HG03039 (cell line): ENCODE data around the gene PNLIP.

Source experiments
- ATAC-seq: cut with Tn5 transposase; IDR thresholded peaks from one replicate; pipeline ENCODE4 v1.9.1; 2021; ENCODE audit warnings: mild to moderate bottlenecking, moderate library complexity; ENCODE audit not compliant: unreplicated experiment

PNLIP gene

DNA sequence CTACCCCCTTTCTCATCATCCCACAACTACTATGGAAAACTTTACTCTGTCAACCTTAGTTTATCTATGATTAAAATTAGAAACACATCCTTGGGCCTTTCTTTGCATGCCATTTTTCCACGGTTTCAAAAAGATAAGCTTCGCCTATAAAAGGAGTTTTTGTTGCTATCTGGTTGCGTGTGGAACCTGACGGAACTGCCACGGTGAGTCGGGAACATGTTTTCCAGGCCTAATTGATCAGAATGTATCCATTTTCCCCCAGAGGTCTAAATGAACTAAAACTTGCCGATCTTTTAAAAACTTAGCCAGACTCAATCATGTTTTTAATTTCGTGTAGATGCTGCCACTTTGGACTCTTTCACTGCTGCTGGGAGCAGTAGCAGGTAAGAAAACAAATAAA, at the start of gene PNLIP:
PNLIP (plus strand) TSS at position 176 of the 400 bp plus-strand sequence; CDS start at position 338, 162 bp downstream.
- no peak for ATAC-seq

DNA sequence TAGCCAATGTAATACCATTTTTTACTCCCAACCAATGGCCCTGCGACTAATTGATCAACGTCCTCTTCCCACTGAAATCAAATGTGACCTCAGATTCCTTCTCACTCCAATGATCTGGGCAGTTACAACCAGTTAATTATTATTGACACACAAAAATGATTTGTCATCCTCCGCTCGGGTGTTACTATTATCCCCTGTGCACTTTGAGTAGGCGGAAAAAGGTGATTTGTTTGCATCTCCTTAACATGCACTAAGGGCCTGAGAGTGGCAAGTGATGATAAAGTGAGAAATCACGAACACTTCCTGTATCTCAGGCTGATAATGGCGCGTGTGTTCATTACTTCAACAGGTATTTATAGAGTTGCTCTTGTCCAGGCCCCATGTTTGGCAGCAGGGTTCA, 40.9 kb upstream of the PNLIP start:
- no peak for ATAC-seq

DNA sequence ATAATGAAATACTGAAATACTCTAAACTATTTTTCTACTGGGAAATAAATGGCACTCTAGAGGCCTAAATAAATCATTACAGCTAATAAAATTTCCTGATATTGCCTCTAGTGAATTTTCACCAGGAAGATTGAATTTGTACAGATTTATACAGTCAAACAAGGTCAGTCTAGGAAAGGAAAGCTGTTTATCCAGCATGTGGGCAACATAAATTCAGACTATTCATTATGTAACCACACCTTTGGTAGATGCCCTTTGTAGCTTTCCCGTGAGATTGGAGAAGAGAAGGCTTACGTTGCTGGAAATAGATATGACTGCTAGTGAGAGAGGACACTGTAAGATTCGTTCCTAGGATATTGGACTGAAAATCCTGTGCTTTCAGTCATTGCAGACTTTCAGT, 35.2 kb upstream of the PNLIP start:
- no peak for ATAC-seq

DNA sequence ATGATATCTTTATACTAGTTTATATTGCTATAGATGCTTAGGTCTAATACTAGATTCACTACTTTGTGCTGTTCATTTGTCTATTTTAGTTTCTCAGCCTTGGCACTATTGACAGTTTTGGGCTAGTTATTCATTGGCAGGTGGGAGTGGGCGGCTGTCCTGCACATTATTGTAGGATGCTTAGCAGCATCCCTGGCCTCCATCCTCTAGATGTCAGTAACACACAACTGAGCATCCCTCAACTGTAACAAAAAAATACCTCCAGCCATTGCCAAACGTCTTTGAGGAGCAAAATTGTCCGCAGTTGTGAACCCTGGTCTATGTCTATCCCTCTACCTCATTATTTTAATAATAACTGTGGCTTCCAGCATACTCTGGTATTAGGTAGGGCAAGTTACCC, 34.4 kb upstream of the PNLIP start:
- ATAC-seq, result no peak

DNA sequence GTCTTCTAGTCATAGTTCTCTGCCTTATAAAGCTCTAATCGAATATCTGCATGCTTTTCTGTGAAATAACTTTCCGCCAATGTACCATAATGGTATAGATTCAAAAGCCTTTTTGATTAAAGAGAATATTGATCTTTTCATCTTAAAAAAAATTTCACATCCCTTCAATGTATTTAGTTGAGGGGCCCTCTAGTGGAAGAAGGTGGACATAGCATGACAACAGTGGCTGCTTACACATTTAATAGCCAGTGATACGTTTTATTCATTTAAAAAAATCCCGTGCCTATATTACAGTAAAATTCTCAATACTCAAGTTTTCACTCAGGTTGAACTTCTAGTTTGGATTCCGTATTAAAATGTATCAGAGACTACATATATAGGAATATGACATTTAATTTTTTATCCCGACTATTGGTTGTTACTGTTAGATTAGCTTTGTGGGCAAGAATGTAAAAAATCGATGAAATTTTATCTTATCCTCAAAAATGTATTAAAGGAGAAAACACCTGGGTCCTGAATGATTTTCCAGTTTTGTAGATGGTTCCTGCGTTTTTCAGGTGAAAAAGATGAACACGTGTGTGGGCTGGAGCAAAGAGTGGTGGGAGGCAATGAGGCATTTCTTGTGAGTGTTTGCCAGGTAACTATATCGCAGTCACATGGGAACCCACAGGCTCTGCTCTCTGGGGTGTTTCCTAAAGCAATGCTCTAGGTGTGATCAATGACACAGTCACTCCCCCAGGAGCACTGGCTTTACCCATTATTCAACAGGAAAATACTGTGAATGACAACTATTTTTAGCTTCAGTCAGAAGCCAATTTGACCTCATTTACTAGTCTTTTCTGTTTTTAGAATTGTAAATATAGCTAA, 24.1 kb upstream of the PNLIP start:
- peak; percentile 46 for ATAC-seq

DNA sequence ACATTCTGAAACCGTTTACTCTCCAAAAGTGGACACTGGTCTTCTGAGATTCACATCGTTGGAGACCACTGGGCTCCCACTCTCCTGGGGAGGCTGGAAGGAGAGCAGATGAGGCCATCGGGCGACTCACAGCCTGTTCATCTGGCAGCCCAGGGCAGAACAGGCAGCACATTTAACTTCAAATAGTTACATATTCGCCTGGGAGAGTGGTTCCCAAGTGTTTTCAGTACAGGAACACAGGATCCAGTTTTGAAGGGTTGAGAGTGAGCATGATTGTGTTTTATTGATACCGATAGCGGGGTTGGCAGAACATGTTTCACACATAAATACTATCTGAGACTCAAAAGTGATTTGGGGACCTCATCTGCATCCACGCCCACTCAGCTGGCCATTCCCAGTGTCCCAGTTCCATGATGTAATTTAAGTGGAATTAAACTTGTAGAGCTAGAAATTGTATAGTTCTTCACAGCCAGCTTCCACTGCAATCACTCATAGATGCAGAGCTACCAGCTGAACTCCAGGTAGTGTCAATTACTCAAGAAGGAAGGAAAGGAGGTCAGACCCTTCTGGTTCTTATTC, 22.8 kb upstream of the PNLIP start:
- no peak for ATAC-seq

DNA sequence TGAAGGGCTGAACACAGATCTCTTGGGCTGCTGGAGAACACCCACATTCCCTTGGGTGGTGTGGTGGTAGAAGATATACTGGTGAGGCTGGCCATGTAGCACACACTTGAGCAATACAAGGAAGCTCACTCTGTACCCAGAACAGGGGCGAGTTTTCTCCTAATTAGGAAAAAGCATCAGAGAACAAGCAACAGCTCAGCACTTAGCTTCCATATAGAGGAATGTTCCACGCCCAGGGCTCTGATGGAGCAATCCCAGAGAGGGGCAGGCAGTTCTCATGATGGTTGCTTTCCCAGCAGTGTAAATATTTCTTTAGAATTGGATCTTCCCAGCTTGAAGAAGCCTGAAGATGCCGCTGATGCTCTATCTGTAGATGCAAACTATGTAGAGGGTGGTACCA, 21.0 kb upstream of the PNLIP start:
- ATAC-seq, result no peak

DNA sequence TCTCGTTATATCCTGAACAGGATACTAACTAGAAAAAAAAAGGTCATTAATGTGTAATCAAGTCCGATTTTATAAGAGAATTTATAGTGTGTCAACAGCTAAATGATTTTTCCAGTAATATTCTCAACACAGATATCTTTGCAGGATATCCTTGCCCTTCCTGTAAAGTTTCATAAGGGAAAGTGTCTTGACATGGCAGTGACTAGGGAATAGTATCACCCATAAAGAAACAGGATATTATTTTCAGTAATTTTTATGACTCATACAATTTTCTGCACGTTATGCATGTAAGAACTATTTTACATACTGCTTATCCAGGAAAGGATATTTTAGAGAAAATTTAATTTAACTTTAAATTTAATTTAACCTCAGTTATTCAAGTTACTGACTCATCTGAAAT, 19.5 kb upstream of the PNLIP start:
- ATAC-seq, result no peak

DNA sequence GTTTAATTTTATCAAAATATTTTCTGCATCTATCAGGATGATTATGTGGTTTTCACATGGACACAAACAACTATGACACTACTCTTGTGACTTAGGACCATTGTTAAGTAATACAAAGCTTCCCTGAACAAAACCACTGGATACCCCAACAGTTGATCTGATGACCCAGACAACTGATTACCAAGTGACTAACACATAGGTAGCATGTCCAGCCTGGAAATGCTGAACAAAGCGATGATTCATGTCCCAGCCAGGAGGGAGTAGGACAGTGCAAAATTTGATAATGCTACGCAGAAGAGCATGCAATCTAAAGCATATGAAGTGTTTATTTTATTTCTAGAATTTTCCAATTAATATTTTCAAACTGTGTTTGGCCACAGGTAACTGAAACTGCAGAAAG, 8.9 kb upstream of the PNLIP start:
- ATAC-seq, result no peak

DNA sequence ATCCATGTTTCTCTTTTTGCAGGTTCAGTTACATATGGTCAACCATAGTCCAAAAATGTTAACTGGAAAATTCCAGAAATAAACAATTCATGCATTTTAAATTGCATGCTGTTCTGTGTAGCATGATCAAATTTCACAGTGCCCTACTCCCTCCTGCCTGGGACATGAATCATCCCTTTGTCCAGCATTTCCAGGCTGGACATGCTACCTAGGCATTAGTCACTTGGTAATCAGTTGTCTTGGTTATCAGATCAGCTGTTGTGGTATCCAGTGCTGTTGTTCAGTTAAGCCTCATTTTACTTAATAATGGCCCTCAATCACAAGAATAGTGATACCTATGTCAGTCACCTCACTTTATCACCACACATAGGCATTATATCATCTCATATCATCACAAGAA, 7.3 kb upstream of the PNLIP start:
- no peak for ATAC-seq

DNA sequence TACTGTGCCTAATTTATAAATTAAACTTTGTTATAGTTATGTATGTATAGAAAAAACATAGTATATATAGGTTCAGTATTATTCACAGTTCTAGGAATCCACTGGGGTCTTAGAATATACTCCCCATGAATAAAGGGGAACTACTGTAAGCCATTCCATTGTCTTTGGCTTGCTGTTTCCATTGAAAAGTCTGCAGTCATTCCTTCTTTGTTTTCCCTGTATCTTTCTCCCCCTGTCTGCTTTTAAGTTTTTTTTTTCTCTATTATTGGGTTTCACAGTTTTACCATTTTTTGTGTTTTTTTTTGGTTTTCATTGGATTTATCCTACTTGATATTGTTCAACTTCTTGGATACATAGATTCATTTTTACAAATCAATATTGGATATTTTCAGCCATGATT, 6.7 kb upstream of the PNLIP start:
- no peak for ATAC-seq

DNA sequence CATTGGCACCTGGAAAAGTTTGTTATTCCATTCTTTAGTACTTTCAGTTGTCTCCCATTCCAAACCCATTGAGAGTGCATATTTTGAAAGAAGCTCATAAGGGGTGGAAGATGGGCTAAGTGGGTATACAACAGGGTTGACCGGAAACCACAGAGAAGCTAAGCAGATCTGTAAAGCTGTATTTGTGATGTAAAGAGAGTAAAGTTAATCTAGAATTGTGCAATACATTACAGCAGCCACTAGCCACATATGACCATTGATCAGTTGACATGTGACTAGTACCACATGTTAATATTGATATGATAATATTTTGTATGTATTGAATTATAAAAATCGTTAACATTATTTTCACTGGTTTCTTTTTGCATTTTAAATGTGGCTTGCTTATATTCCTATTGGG, 4.9 kb upstream of the PNLIP start:
- ATAC-seq, result no peak

DNA sequence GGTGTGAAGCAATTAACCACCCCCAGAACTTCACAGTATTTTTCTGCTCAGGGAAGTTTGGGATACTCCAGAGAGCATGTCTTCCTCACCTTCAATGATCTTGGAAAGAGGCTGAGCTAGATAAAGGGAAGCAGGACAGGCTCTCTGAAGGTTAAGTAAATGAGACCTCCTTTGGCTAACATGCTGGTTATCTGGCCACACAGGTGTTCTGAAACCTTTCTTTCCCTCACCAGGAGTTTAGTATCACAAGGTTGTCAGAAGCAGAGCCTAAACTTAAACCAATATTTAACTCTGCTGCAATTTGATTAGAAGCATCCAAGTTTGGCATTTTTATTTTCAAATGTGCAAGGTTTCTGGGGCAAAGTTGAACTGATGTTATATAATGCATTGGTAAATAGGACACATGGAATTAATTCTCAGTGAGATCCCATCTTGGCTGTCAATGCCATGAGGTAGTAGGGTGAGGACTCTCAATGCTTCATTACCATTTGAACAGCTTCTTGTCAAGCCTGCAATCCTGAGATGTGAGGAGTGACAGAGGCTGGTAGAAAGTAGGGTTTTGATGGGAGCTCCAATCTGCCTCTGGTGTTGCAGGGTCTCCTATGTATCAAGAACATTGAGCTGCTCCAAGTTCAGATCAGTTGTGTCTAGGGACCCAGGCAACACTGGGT, 3.6 kb upstream of the PNLIP start:
- no peak for ATAC-seq

DNA sequence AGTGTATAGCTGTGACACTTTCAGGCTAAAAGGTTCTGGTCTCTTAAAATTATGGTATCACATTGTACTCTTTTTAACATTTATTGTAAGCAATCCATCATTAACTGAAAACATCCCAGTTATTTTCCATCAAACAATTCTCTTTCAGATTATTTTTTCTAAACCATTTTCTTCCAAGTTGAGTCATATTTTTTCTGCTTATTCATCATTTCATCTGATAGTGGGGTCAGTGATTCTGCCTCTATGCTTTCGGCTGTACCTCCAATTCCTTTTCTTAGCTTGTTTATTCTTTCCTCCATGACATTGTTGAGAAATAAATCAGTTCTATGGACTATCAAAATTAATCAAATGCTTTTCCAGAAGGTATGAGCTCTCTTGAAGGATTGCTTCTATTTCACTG, 609 bp upstream of the PNLIP start:
- ATAC-seq, result no peak

DNA sequence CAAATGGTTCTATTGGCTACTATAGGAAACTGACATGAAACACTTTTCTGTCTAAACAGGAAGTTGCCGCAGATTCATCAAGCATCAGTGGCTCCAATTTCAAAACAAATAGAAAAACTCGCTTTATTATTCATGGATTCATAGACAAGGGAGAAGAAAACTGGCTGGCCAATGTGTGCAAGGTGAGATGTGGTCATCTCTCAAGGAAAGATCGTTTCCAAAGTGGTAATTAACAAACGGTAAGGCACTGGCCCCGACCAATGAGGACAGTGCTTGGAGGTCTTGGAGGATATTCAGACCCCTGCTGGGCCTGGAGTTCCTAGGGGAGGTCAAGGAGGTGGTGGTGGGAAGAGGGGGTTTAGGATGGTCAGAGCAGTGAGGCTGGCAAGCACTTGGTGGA, 2.6 kb downstream of the PNLIP start:
- no peak for ATAC-seq

DNA sequence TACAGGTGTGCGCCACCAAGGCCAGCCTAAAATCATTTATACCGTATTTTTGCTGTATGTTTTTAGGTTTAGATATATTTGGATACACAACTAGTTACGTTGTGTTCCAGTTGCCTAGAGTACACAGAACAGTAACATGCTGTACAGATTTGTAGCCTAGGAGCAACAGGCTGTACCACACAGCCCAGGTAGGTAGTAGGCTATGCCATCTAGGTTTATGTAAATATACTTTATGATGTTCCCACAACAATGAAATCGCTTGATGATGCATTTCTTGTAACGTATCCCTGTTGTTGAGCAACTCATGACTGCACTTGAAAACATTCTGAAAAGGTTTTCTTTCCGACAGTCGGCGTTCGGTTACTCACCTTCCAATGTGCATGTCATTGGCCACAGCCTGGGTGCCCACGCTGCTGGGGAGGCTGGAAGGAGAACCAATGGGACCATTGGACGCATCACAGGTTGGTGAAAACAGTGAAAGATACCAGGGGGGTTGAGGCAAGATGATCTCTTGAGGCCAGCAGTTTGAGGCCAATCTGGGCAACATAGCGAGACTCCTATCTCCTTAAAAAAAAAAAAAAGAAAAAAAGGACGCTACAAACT, 7.7 kb downstream of the PNLIP start:
- ATAC-seq, result no peak

DNA sequence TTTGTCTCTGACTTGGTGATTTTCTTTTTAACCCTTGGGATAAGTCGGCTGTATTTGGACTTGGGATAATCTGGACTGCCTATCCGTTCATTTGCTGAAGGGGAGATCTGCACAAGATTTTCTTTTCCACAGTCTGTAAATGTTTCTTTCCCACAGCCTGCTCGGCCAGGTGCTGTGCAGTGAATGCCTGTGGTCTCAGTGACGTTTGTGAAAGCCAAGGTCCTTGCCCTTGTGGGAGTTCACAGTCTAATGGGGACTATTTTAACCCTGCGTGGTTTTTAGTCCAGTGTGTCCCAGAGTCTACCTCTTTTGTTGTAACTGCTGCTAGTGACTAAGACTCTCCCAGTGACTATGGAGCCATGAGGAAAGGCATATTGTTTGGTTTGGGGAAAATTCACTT, 8.9 kb downstream of the PNLIP start:
- ATAC-seq, result no peak

DNA sequence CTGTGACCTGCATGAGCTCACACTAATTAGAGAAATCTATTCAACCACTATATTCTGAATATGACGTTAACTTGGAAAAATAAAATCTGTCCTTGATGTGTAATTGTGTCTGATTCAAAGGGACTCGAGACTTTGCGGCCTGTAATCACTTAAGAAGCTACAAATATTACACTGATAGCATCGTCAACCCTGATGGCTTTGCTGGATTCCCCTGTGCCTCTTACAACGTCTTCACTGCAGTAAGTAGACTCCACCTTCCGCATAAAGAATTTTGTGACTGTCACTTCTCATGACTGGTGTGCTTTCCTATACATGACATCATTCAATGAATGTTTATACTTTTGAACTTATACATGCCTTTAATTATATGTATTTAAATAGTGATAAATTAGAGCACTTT, 10.1 kb downstream of the PNLIP start:
- ATAC-seq, result no peak

DNA sequence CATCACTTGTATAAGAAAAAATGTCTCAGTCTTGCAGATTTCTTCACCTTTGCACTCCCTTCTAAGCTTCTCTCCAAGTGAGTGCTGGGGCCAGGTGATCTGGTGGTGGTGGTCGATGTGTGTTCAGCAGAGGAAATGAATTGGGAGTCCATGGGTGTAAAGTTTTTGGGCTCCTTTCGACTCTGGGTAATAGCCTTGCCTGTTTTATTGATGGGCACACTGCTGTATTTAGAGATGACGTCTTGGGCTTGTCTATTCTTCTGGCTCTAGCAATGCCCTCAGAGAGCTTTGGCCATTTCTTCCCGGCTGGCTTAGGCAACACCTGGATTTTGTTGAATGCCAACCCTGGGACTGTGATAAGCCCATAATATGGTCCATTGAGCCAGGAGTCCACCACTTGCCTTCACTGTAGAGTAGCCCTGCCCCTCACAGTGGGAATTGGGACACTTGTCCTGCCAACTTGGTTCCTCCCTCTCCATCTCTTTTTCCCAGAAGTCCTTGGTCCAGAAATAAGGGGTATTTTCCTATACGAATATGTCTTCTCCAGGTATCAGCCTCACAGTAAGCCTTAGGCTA, 11.7 kb downstream of the PNLIP start:
- ATAC-seq, result no peak

DNA sequence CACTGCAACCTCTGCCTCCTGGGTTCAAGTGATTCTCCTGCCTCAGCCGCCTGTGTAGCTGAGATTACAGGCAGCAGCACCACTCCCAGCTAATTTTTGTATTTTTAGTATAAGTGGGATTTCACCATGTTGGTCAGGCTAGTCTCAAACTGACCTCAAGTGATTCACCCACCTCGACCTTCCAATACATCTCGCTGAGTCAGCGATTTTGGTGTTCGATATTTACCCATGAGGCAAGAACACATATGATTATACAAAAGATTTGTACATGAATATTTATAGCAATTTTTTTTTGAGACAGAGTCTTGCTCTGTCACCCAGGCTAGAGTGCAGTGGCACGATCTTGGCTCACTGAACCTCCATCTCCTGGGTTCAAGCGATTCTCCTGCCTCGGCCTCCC, 19.8 kb downstream of the PNLIP start:
- no peak for ATAC-seq

DNA sequence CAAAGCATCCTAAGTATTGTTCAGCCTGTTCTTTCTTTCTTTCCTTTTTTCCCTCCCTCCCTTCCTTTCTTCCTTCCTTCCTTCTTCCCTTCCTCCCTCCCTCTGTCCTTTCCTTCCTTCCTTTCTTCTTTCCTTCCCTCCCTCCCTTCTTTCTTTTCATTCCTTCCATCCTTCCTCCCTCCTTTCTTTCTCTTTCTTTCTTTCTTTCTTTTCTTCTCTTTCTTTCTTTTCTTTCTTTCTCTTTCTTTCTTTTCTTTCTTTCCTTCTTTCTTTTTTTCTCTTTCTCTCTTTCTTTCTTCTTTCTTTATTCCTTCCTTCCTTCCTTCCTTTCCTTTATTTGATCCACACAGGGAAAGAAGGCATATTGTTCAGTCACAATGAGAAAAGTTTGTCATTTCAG, 21.2 kb downstream of the PNLIP start:
- no peak for ATAC-seq
